Esophagus muscularis mucosa (tissue), 4 donors: Measurements from ENCODE around the gene ME3.

Source experiments
- EP300 ChIP-seq: sonication (generic); formaldehyde crosslinking; IDR thresholded peaks from one replicate; pipeline ENCODE4 v1.6.1; 2017; ENCODE audit warnings: antibody characterized with exemption
- POLR2A ChIP-seq: fragments of 450-650 bp; IDR thresholded peaks from one replicate; pipeline ENCODE4 v1.6.1; 2017; ENCODE audit warnings: antibody characterized with exemption, moderate library complexity, mild to moderate bottlenecking, low read depth
- POLR2AphosphoS5 ChIP-seq, 2 donors: sonication (generic); formaldehyde crosslinking; IDR thresholded peaks; one replicate each; pipeline ENCODE4 v1.6.1; 2017; ENCODE audit warnings: antibody characterized with exemption in 2 of 2
- TF ChIP-seq, protein P1 (sequence below), 3 experiments: fragments of 200-600 bp in 2 of 3; fragments of 450-650 bp in 1 of 3; sonication (generic) in 2 of 3; IDR thresholded peaks; one replicate each; pipeline ENCODE4 v1.5.1; 2017 to 2019; ENCODE audit warnings: antibody characterized with exemption in 3 of 3, mild to moderate bottlenecking in 2 of 3, moderate library complexity in 1 of 3

DNA sequence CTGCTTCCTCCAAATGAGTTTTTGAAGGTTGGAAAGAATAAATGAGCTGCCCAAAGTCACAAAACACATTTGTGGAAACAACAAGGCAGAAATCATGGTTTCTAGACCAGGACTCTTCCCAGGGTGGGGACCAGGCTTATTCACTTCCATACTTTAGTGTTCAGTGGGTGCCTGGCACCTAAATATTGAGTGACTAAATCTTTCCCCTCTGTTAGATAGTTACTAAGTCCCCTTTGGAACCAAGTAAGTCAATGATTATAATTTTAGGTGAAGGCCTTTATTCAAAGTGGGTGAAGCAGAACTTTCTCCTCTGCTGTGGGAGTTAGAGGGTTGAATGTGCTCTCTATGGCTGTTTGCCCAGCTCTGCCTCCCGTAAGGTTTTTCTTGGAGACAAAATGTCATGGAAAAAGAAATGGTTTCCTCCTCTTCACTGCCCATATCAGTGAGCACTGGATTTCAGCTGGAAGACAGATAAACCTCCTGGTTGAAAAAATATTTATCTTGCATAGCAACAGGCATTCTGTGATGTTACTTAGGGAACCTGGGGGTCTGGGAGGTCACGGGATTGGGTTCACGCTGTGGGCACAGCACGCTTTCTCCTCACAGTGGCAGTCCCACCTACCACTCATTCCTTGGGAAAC is 179.9 kb downstream of the ME3 start:
- TF ChIP-seq POLR2A (no peak), EP300 (no peak), POLR2AphosphoS5 (IDR thresholded peaks at IDR 0.05) (no peak)
- TF ChIP-seq, protein P1, sequence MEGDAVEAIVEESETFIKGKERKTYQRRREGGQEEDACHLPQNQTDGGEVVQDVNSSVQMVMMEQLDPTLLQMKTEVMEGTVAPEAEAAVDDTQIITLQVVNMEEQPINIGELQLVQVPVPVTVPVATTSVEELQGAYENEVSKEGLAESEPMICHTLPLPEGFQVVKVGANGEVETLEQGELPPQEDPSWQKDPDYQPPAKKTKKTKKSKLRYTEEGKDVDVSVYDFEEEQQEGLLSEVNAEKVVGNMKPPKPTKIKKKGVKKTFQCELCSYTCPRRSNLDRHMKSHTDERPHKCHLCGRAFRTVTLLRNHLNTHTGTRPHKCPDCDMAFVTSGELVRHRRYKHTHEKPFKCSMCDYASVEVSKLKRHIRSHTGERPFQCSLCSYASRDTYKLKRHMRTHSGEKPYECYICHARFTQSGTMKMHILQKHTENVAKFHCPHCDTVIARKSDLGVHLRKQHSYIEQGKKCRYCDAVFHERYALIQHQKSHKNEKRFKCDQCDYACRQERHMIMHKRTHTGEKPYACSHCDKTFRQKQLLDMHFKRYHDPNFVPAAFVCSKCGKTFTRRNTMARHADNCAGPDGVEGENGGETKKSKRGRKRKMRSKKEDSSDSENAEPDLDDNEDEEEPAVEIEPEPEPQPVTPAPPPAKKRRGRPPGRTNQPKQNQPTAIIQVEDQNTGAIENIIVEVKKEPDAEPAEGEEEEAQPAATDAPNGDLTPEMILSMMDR (IDR thresholded peaks at IDR 0.05), result no peak
